Measurements from ENCODE around the gene FZD10.

FZD10 gene

GRCh38 chr12:130179621-130180020 is 17.4 kb downstream of the FZD10 start:
- no peak for DNase-seq (ENCODE audit: low spot score)

- DNase-seq (ENCODE audit: low spot score), result no peak
Measured at GRCh38 chr12:130181211-130181610, 18.9 kb downstream of the FZD10 start.

- no peak for DNase-seq (ENCODE audit: low spot score)
Measured at GRCh38 chr12:130183585-130184370, 21.5 kb downstream of the FZD10 start.

GRCh38 chr12:130184404-130185090 is 22.3 kb downstream of the FZD10 start:
- DNase-seq (ENCODE audit: low spot score), result no peak

GRCh38 chr12:130185455-130186391 is 23.5 kb downstream of the FZD10 start:
- no peak for DNase-seq (ENCODE audit: low spot score)

GRCh38 chr12:130186651-130187268 is 24.5 kb downstream of the FZD10 start:
- no peak for DNase-seq (ENCODE audit: low spot score)

- no peak for DNase-seq (ENCODE audit: low spot score)
Measured at GRCh38 chr12:130192642-130193345, 30.5 kb downstream of the FZD10 start.

- no peak for DNase-seq (ENCODE audit: low spot score)
Measured at GRCh38 chr12:130194154-130194553, 31.9 kb downstream of the FZD10 start.

GRCh38 chr12:130195369-130195768 is 33.1 kb downstream of the FZD10 start:
- DNase-seq (ENCODE audit: low spot score), result no peak

GRCh38 chr12:130195776-130196175 is 33.5 kb downstream of the FZD10 start:
- DNase-seq (ENCODE audit: low spot score), result no peak

GRCh38 chr12:130196827-130197226 is 34.6 kb downstream of the FZD10 start:
- DNase-seq (ENCODE audit: low spot score), result no peak

- DNase-seq (ENCODE audit: low spot score), result no peak
Measured at GRCh38 chr12:130198026-130198662, 35.9 kb downstream of the FZD10 start.

GRCh38 chr12:130198663-130199060 is 36.4 kb downstream of the FZD10 start:
- DNase-seq (ENCODE audit: low spot score), result no peak

GRCh38 chr12:130199581-130200390 is 37.5 kb downstream of the FZD10 start:
- DNase-seq (ENCODE audit: low spot score), result no peak

- no peak for DNase-seq (ENCODE audit: low spot score)
Measured at GRCh38 chr12:130200445-130200844, 38.2 kb downstream of the FZD10 start.

- DNase-seq (ENCODE audit: low spot score), result no peak
Measured at GRCh38 chr12:130201037-130201436, 38.8 kb downstream of the FZD10 start.

GRCh38 chr12:130202201-130202600 is 39.9 kb downstream of the FZD10 start:
- no peak for DNase-seq (ENCODE audit: low spot score)

- no peak for DNase-seq (ENCODE audit: low spot score)
Measured at GRCh38 chr12:130203151-130203550, 40.9 kb downstream of the FZD10 start.

- no peak for DNase-seq (ENCODE audit: low spot score)
Measured at GRCh38 chr12:130204541-130204953, 42.3 kb downstream of the FZD10 start.

- DNase-seq (ENCODE audit: low spot score), result no peak
Measured at GRCh38 chr12:130205495-130205894, 43.2 kb downstream of the FZD10 start.

Data from globus pallidus (tissue), 1 donor.